ENCODE results near the gene KCNH1. TPM values are rescaled to one million over a fixed set of nuclear protein-coding genes. Genes with fewer than 3 reads are reported as not detected.

The KCNH1 gene
- total RNA-seq, 5 donors from 2014 or later (not counting 1 experiment from before 2014, with no cell fraction given) = not detected

DNA sequence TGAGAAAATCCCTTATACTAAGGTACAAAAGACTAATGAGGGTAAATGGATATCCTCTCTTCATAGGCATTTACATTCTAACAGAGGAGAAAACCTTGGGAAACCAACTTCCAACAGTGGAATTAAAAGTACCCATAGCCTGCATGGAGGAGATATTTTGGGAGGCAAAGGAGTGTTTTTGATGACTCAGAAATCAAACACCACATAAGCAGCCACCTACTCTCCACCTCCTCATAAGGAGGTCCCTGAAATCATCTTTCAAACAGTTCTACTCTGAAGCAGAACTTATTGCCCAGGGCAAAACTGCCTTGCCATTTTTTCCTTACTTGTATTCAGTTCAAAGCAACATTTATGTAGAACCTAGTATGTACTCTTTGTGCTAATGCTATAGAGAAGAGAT, 211.3 kb downstream of the KCNH1 start:
- Mint-ChIP-seq H3K27me3 (peaks cover 18 to 20% of the 10 kb centered on the region in 2 donors), H3K4me1 (no peaks in the 10 kb centered on the region), H3K36me3 (no peaks in the 10 kb centered on the region), H3K4me3 (no peak overlapping the region), H3K27ac (no peak overlapping the region), H3K9me3 (peaks cover 3 to 9% (median 8%) of the 10 kb centered on the region in 3 donors)
- ChIA-PET CTCF (no interaction called here), POLR2A (no interaction called here)
- Histone ChIP-seq H3K4me1 (ENCODE audit: control insufficient read depth in 1 of 2, extremely low read depth in 1 of 2, insufficient read depth in 2 of 2, low read length in 2 of 2) (no peaks in the 10 kb centered on the region), H3K27me3 (replicated peaks in 1 of 2; ENCODE audit: control insufficient read depth in 2 of 2, extremely low read depth in 1 of 2, insufficient read depth in 2 of 2, low read length in 1 of 2) (no peaks in the 10 kb centered on the region), H3K4me3 (ENCODE audit: control insufficient read depth in 1 of 2, extremely low read depth in 1 of 2, low read length in 1 of 2) (no peak overlapping the region), H3K36me3 (ENCODE audit: control insufficient read depth in 2 of 2, extremely low read depth in 1 of 2, insufficient read depth in 1 of 2, low read length in 1 of 2) (no peaks in the 10 kb centered on the region), H3K9me3 (no peaks in the 10 kb centered on the region), H3K27ac (ENCODE audit: low read length) (no peak overlapping the region)
- DNase-seq = no peak
- no peak for ATAC-seq (replicated peaks in 1 of 4)

DNA sequence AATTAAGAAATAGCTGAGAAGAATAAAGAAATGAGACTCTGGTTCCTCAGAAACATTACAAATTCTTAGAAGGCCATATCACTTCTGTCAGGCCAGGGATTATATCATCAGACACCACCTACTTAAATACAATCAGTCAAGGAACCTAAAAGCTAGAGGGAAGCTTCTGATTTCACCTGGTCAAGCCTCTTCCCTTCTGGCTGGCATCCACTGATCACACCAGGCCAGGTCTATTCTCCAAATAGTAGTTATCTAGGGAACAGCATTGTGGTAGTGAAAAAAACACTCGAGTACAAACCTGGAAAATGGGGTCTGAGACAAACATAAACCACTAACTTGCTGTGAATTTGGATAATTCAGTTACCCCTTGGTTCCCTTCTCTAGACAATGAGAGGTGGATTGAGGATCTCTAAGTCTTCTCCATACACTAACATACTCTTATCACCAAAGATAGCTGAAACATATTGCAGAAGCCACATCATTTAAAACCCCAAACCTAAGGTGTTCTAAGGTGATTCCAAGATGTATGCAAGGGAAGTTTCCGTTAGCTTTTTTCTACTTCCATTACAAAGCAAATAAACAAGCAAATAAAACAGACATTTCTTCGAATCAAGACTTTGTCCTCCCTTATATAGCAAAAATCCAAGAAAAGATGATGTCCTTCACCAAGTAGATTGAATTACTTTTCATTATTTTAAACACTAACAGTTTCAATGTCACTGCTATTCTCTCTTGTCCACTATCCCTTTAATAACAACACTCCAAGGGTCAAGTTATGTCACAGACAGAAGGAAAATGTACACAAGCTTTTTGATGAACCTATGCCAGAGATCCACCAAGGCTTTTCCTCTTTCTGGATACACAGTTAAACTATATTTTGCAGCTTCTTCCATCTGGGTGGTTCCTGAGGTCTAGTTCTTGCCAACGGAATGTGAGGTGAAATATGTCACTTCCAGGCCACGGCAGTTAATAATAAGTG, 212.9 kb downstream of the KCNH1 start:
- no peaks in the 10 kb centered on the region for H3K36me3 Mint-ChIP-seq
- no peaks in the 10 kb centered on the region for H3K4me1 Mint-ChIP-seq
- no peaks in the 10 kb centered on the region for H3K9me3 ChIP-seq
- ATAC-seq (replicated peaks in 1 of 4) (no peak), DNase-seq (no peak)
- H3K4me3 ChIP-seq (ENCODE audit: control insufficient read depth in 1 of 2, extremely low read depth in 1 of 2, low read length in 1 of 2) = no peak overlapping the region
- H3K27me3 Mint-ChIP-seq = peaks cover 7 to 9% of the 10 kb centered on the region in 2 donors
- POLR2A ChIA-PET = no interaction called here
- H3K36me3 ChIP-seq (ENCODE audit: control insufficient read depth in 2 of 2, extremely low read depth in 1 of 2, insufficient read depth in 1 of 2, low read length in 1 of 2) = no peaks in the 10 kb centered on the region
- CTCF ChIA-PET = no interaction called here
- H3K27ac ChIP-seq (ENCODE audit: low read length) = no peak overlapping the region
- no peaks in the 10 kb centered on the region for H3K4me1 ChIP-seq (ENCODE audit: control insufficient read depth in 1 of 2, extremely low read depth in 1 of 2, insufficient read depth in 2 of 2, low read length in 2 of 2)
- H3K9me3 Mint-ChIP-seq = no peaks in the 10 kb centered on the region
- no peaks in the 10 kb centered on the region for H3K27me3 ChIP-seq (replicated peaks in 1 of 2; ENCODE audit: control insufficient read depth in 2 of 2, extremely low read depth in 1 of 2, insufficient read depth in 2 of 2, low read length in 1 of 2)
- H3K27ac Mint-ChIP-seq = no peak overlapping the region
- no peak overlapping the region for H3K4me3 Mint-ChIP-seq
- 17% methylated on average over 1 of the region's 5 CpGs for WGBS (ENCODE audit: insufficient coverage)

DNA sequence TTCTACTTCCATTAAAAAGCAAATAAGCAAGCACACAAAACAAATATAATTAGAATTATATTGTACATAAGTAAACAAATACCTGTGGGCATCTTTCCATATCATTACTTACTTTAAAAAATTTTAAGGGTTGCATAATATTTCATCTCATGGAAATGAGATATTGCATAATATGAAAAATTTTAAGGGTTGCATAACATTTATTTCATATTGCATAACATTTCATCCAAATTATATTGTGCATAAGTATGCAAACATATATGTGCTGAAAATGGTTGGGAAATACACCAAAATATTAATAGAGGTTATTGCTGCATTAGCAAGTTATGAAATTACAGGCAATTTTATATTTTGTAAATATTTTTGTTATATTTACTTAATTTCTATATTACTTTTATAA, 213.7 kb downstream of the KCNH1 start:
- H3K36me3 ChIP-seq (ENCODE audit: control insufficient read depth in 2 of 2, extremely low read depth in 1 of 2, insufficient read depth in 1 of 2, low read length in 1 of 2) = no peaks in the 10 kb centered on the region
- ATAC-seq (replicated peaks in 1 of 4) (no peak), DNase-seq (no peak)
- H3K4me1 ChIP-seq (ENCODE audit: control insufficient read depth in 1 of 2, extremely low read depth in 1 of 2, insufficient read depth in 2 of 2, low read length in 2 of 2) = no peaks in the 10 kb centered on the region
- ChIA-PET CTCF (no interaction called here), POLR2A (no interaction called here)
- H3K27ac ChIP-seq (ENCODE audit: low read length) = no peak overlapping the region
- Mint-ChIP-seq H3K4me1 (no peaks in the 10 kb centered on the region), H3K27ac (no peak overlapping the region), H3K4me3 (no peak overlapping the region), H3K27me3 (peaks cover 9 to 13% of the 10 kb centered on the region in 2 donors), H3K36me3 (no peaks in the 10 kb centered on the region), H3K9me3 (no peaks in the 10 kb centered on the region)
- H3K9me3 ChIP-seq = no peaks in the 10 kb centered on the region
- H3K27me3 ChIP-seq (replicated peaks in 1 of 2; ENCODE audit: control insufficient read depth in 2 of 2, extremely low read depth in 1 of 2, insufficient read depth in 2 of 2, low read length in 1 of 2) = no peaks in the 10 kb centered on the region
- no peak overlapping the region for H3K4me3 ChIP-seq (ENCODE audit: control insufficient read depth in 1 of 2, extremely low read depth in 1 of 2, low read length in 1 of 2)

DNA sequence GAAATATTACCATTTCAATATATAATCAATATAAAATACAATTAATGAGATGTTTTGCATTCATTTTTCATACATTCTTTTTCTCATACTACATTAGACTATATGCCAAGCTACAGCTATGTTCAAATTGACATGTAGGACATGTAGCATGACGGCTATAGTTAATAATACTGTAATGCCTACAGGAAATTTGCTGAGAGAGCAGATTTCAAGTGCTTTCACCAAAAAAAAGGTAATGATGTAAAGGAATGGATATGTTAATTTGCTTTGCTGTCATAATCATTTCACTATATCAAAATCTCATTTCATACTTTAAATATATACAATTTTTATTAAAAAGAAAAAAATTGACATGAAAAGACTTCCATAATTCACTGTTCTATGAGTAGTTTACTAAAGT, 215.1 kb downstream of the KCNH1 start:
- WGBS (ENCODE audit: insufficient coverage) = no CpG with 5 or more reads among the region's 1 CpG
- POLR2A ChIA-PET = no interaction called here
- H3K4me1 Mint-ChIP-seq = no peaks in the 10 kb centered on the region

DNA sequence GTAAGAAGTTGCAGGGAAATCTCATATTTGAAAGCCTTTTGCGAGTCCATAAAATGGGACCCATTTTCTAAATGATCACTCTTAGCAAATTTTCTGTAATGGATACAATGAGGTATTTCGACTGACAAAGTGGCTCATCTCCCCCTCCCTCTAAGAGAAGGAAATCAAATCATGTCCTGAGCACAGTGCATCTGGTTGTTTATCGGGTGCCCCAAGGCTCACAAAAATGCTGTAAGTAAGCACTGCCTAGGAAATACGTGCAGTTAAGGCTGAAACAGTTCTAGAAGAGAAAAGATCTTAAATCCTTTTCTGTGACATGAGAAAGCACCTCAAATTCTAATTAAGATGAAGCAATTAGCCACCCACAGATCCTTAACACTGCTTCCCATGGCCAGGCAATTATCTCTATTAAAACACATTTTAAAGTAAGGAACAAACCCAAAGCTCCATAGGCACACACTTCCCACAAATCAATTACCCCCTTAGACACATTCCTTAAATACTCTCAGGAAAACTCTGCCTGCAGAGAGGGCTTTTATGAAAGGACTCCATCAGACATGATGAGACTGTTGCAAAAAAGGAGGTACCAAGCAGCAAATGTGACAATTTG, 216.3 kb downstream of the KCNH1 start:
- Histone ChIP-seq H3K27me3 (replicated peaks in 1 of 2; ENCODE audit: control insufficient read depth in 2 of 2, extremely low read depth in 1 of 2, insufficient read depth in 2 of 2, low read length in 1 of 2) (no peaks in the 10 kb centered on the region), H3K27ac (ENCODE audit: low read length) (no peak overlapping the region), H3K36me3 (ENCODE audit: control insufficient read depth in 2 of 2, extremely low read depth in 1 of 2, insufficient read depth in 1 of 2, low read length in 1 of 2) (no peaks in the 10 kb centered on the region), H3K4me1 (ENCODE audit: control insufficient read depth in 1 of 2, extremely low read depth in 1 of 2, insufficient read depth in 2 of 2, low read length in 2 of 2) (no peaks in the 10 kb centered on the region), H3K4me3 (ENCODE audit: control insufficient read depth in 1 of 2, extremely low read depth in 1 of 2, low read length in 1 of 2) (no peak overlapping the region), H3K9me3 (no peaks in the 10 kb centered on the region)
- POLR2A ChIA-PET = no interaction called here
- no peaks in the 10 kb centered on the region for H3K9me3 Mint-ChIP-seq
- H3K27me3 Mint-ChIP-seq = peaks cover 0 to 8% of the 10 kb centered on the region in 2 donors
- WGBS (ENCODE audit: insufficient coverage) = no CpG with 5 or more reads among the region's 4 CpGs
- H3K4me1 Mint-ChIP-seq = no peaks in the 10 kb centered on the region
- no peak for DNase-seq
- ATAC-seq (replicated peaks in 1 of 4) = no peak
- H3K27ac Mint-ChIP-seq = no peak overlapping the region
- no peak overlapping the region for H3K4me3 Mint-ChIP-seq
- CTCF ChIA-PET = no interaction called here
- no peaks in the 10 kb centered on the region for H3K36me3 Mint-ChIP-seq

More for the DNA sequence above, 215.1 kb downstream of the KCNH1 start:
- Histone ChIP-seq H3K9me3 (no peaks in the 10 kb centered on the region), H3K4me3 (ENCODE audit: control insufficient read depth in 1 of 2, extremely low read depth in 1 of 2, low read length in 1 of 2) (no peak overlapping the region), H3K4me1 (ENCODE audit: control insufficient read depth in 1 of 2, extremely low read depth in 1 of 2, insufficient read depth in 2 of 2, low read length in 2 of 2) (no peaks in the 10 kb centered on the region), H3K27ac (ENCODE audit: low read length) (no peak overlapping the region), H3K27me3 (replicated peaks in 1 of 2; ENCODE audit: control insufficient read depth in 2 of 2, extremely low read depth in 1 of 2, insufficient read depth in 2 of 2, low read length in 1 of 2) (no peaks in the 10 kb centered on the region), H3K36me3 (ENCODE audit: control insufficient read depth in 2 of 2, extremely low read depth in 1 of 2, insufficient read depth in 1 of 2, low read length in 1 of 2) (no peaks in the 10 kb centered on the region)
- CTCF ChIA-PET = no interaction called here
- H3K9me3 Mint-ChIP-seq = no peaks in the 10 kb centered on the region
- no peak overlapping the region for H3K27ac Mint-ChIP-seq
- ATAC-seq (replicated peaks in 1 of 4) (no peak), DNase-seq (no peak)
- H3K36me3 Mint-ChIP-seq = no peaks in the 10 kb centered on the region
- H3K27me3 Mint-ChIP-seq = peaks cover 4 to 13% of the 10 kb centered on the region in 2 donors
- H3K4me3 Mint-ChIP-seq = no peak overlapping the region

DNA sequence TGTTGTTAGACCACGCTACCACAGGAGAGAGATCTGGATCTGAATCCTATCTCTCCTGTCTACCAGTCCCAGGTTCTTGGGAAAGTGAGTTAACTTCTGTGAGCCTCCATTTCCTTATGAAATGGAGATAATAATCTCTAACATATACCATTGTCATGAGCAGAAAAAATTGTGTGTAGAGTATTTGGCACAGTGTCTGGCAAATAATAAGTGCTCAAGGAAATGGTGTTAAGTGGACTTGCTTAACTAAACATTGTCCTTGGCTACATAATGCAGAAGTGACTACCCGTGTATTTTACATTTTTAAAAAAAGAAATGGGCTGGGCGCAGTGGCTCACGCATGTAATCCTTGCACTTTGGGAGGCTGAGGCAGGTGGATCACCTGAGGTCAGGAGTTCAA, 217.4 kb downstream of the KCNH1 start:
- Mint-ChIP-seq H3K4me1 (no peaks in the 10 kb centered on the region), H3K27ac (no peak overlapping the region), H3K9me3 (no peaks in the 10 kb centered on the region), H3K36me3 (no peaks in the 10 kb centered on the region), H3K4me3 (no peak overlapping the region), H3K27me3 (peaks cover 2 to 19% of the 10 kb centered on the region in 2 donors)
- H3K36me3 ChIP-seq (ENCODE audit: control insufficient read depth in 2 of 2, extremely low read depth in 1 of 2, insufficient read depth in 1 of 2, low read length in 1 of 2) = no peaks in the 10 kb centered on the region
- 40% methylated on average over 1 of the region's 4 CpGs for WGBS (ENCODE audit: insufficient coverage)
- CTCF ChIA-PET = no interaction called here
- POLR2A ChIA-PET = no interaction called here
- H3K27ac ChIP-seq (ENCODE audit: low read length) = no peak overlapping the region
- DNase-seq = no peak
- no peak for ATAC-seq (replicated peaks in 1 of 4)
- no peaks in the 10 kb centered on the region for H3K9me3 ChIP-seq
- no peak overlapping the region for H3K4me3 ChIP-seq (ENCODE audit: control insufficient read depth in 1 of 2, extremely low read depth in 1 of 2, low read length in 1 of 2)
- no peaks in the 10 kb centered on the region for H3K27me3 ChIP-seq (replicated peaks in 1 of 2; ENCODE audit: control insufficient read depth in 2 of 2, extremely low read depth in 1 of 2, insufficient read depth in 2 of 2, low read length in 1 of 2)
- no peaks in the 10 kb centered on the region for H3K4me1 ChIP-seq (ENCODE audit: control insufficient read depth in 1 of 2, extremely low read depth in 1 of 2, insufficient read depth in 2 of 2, low read length in 2 of 2)
